Eye (tissue), 1 donor: ENCODE measurements around the gene TBC1D24.
"Not testable (repeated sequence)": the region's sequence is repeated elsewhere in the genome, so short reads cannot be mapped to it uniquely, and the experiment has no call there.

Source experiments
- DNase-seq: peaks from one replicate; pipeline ENCODE4 v3.0.0-alpha.2; 2015

The TBC1D24 gene

DNA sequence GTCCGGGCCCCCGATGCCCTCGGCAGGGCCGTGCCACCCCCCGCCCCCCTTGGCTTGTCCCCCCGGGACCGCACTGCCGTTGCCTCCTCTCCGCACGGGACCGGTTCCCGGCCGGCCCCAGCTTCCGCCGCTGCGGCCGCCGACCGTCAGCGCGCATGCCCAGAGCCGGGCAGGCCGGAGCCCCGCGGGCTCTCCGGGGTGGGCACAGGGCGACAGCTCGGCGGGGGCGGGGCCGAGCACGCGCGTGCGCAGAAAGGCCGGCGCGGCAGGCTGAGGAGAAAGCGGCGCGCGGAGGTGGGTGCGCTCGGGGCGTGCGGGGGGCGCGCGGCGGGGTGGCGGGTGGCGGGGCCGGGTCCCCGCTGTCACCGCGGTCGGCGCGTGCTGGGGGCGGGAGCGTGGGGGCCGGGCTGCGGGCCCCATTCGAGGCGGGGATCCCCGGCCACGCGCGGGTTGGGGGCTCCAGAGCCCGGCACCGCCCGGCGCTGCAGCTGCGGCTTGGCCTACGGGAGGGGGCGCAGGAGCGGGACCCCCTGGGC lies at the start of gene TBC1D24:
TSS of gene TBC1D24 (plus strand) at position 251 of the 536 bp plus-strand sequence. CDS start 21,022 bp downstream, outside the sequence.
- DNase-seq = peak; percentile 94

DNA sequence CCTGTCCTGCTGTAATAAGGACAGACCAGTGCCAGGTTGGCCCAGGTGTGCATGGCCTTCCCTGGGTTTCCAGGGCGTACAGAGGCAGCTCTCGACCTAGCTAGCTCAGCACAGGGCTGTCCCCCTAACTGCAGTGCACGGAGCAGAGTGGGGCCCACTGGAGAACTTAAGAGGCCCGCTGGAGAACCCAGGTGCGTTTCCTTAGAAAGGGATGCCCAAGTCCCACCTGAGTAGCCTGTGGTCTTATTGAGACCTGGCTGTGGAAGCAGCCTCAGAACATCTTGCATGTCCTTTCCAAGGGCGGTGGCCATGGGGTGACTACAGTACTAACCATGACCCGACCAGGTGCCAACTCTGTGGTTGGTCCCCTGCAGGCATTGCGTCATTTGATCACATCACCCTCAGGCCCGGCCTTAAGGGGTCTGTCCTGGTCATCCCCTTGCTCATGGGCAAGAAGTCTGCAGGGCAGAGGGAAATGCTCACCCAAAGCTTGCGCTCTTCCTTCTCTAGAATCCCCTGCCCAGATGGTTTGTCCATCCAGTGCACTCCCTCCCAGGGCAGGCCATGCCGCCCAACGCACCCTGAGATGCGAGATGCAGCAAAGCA lies 49.0 kb upstream of the TBC1D24 start:
- DNase-seq = no peak

DNA sequence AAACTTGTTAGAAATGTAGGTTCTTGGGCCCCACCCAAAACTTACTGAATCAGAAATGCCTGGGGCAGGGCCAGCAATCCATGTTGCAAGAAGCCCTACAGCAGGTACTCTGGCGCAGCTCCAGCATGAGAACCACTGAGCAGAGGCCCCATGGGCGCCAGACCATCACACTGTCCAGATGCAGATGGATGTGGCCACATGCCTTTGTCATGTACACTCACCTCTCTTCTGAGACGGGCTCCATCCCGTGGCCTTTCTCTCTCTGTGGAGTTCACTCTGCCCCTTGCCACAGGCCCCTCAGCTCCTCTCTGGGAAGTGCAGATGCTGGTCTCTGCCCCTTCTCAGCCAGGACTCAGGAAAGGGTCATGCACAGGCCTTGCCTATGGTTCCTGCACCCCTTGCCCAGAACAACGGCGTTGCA lies 48.0 kb upstream of the TBC1D24 start:
- DNase-seq = no peak

DNA sequence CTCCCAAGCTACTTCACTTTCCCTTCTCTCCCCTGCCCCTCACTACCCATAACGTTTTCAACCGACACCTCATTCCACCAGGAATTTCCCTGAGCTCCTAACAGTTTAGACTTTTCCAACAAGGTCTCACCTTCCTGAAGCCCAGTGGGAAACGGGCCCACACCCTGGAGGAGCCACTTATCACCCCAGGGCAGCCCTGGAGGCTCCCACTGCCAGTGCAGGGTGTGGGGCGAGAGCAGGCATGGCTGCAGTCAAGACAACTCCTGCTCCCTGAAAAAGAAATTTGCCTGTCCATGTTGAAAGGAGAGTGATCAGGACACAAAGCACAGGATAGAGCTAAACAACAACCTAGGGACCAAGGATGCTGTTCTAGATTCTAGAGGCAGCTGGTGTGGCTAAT lies 47.4 kb upstream of the TBC1D24 start:
- DNase-seq = no peak

DNA sequence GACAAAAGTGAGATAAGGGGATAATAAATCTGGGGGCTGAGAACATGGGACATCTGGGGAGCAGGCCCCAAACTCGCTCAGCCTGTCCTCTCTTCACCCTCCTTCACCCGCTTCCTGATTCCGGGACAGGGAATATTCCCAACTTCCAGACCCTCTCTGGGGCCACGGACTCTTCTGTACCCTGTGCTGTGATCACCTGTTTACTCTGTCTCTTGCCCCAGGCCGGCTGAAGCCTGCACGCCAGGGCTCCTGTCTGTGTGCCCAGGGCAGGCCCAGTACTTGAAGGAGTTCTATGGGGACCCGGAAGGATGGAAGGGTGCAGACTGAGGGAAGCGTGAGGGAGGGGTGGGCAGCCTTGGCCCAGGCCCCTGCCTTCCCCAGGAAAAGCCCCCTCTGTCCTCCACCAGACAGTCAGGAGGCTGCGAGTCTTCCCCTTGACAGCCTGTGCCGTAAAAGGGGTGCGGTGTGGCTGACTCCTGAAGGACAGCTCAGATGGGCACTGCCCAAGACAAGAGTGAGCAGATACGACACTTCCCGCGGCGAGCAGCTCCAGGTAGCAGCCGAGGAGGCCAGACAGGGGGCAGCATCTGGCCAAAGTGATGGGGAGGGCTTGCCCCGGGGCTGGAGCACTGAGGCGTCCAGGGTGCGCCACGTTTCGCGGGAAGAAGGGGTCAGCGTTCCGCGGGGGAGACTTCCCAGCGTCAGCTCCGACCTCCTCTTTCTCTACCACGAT lies 46.7 kb upstream of the TBC1D24 start:
- DNase-seq = no peak

DNA sequence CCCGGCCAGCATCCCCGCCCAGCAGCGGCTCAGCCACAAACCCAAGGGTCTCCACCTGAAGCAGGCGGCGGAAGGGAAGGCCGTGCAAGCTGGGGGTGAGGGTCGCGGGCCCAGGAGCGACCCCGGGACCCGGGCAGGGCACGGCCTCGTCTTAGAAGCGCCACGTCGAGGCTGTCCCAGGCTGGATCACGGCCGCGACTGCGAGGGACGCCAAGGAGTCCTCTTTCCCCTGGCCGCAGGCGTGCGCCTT lies 46.2 kb upstream of the TBC1D24 start:
- DNase-seq = no peak

DNA sequence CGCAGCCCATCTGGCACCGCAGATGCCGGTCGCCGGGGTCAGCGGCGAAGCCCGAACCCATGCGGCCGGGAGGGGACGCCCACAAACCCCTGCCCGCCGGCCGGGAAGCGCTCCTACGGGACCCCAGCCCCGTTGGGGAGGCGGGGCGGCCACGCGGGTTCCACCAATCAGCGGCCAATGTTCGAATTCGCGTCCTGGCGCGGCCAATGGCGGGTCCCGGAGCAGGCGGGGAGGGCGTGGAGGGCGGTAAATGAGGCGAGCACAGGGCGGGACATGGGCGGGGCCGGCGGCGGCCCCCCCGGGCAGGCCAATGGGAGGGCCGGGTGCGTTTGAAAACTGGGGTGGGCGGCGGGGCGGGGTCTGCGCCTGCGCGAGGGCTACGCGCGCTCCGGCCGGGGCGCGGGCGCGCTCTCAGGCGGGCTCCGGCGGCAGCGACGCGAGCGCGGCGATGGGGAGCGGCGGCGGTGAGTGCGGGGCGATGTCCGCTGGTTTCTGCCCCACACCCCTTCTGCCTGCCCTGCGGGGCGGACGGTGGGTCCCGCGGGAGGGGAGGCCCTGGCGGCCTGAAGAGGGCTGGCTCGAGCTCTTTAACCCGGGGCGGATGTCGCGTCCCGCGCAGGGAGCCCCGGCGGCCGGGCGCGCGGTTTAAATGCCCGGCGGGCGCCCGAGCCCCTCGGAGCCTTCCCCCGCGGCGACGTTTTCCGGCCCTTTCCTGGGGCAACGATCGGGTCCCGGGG lies 45.7 kb upstream of the TBC1D24 start, which contains the start of gene CCNF:
TSS of gene CCNF (plus strand) at position 414 of the 737 bp plus-strand sequence. CDS start at position 449, 35 bp downstream.
- peak; percentile 98 for DNase-seq

DNA sequence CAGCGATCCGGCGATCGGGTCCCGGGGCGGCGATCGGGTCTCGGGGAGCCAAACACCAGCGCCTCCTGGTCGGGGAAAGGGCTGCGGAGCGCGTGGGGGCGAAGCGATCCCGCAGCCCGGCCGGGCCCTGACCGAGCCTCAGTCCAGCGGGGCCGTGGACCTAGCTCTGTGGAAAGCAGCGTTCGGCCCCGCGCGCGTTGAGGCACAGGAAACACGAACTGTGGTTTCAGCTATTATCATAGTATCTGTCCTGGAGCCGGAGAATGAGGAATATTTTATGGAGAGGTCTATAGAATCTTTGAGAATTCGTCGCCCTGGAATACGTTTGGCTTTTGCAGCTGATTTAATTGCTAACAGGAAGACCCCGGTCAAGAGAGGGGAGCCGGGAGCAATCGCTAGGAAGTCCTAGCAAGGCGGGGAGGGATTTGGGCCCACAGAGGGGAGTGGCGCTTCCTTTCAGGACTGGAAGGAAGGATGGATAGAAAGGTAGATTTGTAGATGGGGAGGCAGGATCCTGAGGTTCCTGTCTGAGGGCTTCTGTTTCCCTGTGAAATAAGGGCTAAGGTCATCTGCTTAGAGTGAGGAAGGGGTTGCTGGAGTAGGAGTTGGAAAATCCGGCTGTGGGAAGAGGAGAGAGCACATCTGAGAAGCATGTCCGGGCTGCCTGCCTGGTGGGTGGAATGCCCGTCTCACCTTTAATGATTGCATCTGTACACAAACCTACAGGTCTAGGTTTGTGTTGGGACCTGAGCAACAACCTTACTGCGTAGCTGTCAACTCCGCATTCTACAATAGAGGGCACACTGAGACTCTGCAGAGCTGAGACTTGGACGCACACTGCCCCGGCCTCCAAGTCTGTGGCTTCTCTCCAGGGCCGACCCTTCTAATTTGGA lies 44.9 kb upstream of the TBC1D24 start:
- peak; percentile 53 for DNase-seq

DNA sequence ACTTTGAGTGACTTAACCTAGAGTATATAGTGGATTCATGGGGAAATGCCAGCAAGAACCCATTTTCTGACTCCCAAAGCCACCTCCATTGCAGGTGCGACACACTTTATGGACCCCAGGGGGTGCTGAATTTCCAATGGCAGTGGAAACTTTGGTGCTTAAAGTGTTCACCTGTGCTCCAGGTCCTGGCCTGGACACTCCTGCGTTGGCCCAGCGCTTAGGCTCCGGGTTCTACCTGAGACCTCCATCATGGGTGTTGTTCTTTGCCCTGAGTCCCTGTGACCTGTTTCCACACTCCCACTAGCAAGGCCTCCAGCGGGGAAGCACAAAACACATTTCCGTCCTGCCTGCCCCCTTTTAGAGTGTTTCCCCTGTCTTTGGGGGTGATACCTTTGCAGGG lies 42.6 kb upstream of the TBC1D24 start:
- no peak for DNase-seq

DNA sequence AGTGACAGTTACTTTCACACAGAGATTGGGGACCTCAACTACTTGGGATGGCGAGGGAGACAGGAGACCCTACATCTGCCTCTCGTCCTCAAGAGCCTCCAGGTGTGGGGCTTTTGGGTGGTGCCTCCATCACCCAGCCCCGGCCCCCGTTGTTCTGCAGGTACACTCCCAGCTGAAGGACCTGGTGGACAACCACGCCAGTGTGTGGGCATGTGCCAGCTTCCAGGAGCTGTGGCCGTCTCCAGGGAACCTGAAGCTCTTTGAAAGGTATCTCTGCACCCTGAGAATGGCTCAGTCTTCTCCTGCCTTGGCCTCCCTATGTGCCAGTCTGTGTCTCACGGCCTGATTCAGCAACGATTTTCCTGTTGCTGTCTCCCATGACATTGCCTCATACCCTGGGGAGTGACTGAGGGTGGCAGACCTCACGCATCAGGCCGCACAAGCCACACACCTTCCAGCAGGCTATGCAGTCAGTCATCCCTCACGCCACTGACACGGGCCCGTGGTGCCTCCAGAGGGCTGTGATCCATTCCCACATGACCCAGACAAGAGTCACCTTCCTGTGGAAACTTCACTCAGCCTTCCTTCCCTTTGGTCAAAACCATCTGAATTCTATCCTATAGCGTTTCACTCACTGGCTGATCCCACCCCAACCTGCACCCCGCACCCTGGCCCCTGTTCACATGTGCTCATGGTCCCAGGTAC lies 42.0 kb upstream of the TBC1D24 start:
- no peak for DNase-seq

DNA sequence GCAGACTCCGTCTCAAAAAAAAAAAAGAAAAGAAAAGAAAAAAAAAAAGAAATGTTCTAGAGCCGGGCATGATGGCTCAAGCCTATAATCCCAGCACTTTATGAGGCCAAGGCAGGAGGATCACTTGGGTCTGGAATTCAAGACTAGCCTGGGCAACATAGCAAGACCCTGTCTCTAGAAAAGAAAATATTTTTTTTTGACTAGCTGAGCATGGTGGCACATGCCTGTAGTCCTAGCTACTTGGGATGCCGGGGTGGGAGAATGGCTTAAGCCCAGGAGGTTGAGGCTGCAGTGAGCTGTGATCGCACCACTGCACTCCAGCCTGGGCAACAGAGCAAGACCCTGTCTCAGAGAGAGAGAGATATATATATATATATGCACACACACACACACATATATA lies 39.7 kb upstream of the TBC1D24 start:
- not testable (repeated sequence) for DNase-seq

DNA sequence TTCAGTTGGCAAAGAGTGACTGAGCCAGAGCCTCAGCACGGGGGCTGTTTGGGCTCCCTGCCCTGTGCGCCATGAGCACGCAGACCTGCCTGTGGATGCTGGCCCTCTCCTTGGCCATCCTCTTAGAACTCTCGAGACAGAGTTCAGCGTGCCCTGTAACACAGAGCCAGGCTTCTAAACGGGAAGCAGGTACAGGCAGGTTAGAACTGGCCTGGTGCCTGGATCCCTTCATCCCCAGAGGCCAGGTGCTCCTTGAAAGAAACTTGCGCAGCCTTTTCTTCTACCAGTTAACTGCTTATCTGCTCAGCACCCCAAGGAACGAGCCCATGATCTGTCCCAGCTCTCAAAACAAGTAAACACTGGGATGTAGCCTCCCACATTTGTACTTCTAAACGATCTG lies 38.8 kb upstream of the TBC1D24 start:
- DNase-seq = no peak

DNA sequence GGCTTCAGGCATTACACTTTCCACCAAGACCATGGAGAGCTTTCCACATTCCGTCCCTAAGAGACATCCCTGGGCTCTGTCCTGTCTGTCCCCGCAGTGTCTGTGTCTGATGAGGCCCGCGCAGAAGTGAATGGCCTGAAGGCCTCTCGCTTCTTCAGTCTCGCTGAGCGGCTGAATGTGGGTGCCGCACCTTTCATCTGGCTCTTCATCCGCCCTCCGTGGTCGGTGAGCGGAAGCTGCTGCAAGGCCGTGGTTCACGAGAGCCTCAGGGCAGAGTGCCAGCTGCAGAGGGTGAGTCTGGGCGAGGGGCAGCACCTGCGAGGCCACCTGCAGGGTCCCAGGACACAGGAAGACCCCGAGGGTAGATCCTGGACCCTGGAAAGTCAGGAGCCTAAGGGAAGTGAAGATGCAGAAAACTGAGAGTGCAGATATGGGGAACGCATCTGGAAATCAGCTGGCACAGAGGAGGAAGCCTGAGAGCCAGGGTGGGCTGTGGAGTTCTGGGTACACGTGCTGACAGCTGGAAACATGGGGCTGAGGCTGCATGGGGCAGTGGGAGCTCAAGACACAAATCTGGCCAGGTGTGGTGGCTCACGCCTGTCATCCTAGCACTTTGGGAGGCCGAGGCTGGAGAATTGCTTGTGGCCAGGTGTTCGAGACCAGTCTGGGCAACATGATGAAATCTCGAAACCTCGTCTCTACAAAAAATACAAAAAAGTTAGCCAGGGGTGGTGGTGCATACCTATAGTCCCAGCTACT lies 37.7 kb upstream of the TBC1D24 start:
- DNase-seq = no peak

DNA sequence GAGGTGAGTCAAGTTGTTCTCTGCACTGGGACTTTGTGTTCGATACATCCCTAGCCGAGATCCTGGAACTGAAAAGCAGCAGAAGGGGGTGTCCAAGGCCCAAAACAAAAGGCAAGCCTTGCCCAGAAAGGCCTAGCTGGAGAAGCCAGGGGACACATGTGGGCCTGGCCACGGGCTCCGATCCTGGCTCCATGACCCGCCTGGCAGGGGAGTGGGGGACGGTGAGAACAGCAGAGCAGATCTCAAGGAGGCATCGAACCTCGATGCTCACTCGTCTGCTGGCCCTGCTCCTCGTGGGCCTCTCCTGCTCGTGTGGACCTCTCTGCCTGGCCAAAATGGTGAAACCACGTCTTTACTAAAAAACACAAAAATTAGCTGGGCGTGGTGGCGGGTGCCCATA lies 36.8 kb upstream of the TBC1D24 start:
- DNase-seq = no peak

DNA sequence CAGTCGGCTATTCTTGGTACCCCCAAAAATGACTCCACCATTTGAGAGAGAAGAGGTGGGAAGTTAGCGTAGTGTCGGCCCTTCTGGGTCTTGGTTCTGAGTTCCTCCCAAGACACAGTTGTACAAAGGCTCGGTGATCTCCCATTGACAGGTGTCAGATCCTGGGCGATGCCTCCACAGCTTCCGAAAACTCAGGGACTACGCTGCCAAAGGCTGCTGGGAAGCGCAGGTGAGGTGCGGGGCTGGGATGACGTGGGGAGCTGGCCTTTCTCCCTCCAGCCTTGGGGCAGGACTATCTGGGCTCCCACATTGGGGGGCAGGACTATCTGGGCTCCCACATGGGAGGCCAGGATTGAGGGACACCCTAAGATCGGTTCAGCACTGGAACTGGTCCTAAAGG lies 35.3 kb upstream of the TBC1D24 start:
- no peak for DNase-seq

DNA sequence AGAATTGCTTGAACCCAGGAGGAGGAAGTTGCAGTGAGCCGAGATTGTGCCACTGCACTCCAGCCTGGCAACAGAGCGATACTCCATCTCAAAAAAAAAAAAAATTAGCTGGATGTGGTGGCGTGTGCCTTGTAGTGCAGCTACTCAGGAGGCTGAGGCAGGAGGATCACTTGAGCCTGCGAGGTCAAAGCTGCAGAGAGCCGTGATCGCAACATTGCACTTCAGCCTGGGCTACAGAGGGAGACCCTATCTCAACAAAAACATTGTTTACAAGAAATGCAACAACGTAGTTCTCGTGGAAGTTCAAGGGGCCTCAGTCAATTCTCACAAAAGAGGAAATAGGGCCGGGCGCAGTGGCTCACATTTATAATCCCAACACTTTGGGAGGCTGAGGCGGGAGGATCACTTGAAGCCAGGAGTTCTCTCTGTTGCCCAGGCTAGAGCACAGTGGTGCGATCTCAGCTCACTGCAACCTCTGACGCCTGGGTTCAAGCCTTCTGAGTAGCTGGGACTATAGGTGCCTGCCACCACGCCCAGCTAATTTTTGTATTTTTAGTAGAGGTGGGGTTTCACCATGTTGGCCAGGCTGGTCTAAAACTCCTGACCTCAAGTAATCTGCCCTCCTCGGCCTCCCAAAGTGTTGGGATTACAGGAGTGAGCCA lies 33.7 kb upstream of the TBC1D24 start:
- not testable (repeated sequence) for DNase-seq

DNA sequence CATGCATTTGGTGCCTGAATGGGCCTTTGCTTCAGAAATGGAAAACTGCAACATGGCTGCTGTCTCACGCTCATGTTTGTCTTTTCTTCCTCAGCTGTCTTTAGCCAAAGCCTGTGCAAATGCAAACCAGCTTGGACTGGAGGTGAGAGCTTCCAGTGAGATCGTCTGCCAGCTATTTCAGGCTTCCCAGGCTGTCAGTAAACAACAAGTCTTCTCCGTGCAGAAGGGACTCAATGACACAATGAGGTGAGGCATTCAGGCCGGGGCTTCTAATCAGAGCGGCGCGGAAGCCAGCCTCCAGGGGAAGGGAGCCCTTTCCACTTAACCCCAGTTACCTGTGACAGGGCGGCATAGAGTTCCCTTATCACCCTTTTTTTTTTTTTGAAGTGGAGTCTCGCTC lies 31.4 kb upstream of the TBC1D24 start:
- no peak for DNase-seq

DNA sequence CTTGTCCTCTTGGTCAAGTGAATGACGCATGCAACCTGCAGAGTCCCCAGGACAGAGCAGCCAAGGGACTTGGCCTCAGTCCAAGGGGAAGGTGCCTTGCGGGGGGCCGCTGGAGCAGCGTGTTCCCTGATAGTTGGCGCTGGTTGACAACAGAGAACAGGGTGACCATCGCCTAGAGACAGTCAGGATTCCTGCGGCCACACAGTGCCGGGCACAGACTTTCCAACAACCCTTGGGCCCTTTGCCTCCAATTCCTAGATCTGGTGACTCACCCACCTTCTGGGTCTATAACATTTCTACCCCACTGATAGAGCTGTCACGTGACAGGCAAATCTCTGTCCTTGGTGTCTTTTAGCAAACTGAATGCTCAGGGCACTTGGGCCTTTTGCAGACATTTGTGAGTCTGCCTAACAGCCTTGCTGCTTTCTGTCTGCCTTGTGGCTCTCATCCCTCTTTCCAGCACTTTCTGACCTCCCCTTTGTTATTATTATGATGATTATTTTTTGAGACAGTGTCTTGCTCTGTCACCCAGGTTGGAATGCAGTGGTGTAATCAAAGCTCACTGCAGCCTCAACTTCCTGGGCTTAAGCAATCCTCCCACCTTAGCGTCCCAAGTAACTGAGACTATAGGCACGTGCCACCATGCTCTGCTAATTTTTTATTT lies 26.9 kb upstream of the TBC1D24 start:
- no peak for DNase-seq

DNA sequence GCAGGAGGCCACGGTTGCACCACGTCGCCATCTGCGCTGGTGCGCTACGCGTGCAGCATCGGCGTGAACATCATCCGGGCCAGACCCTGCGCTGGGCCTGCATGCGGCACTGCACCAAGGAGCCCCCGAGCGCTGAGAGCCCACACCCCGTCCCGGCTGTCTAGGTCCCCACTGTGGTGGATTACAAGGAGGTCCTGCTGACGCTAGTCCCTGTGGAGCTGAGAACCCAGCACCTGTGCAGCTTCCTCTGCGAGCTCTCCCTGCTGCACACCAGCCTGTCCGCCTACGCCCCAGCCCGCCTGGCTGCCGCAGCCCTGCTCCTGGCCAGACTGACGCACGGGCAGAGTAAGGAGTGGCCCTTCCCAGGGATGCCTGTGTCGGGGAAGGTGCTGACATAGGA lies 25.8 kb upstream of the TBC1D24 start:
- DNase-seq = no peak

DNA sequence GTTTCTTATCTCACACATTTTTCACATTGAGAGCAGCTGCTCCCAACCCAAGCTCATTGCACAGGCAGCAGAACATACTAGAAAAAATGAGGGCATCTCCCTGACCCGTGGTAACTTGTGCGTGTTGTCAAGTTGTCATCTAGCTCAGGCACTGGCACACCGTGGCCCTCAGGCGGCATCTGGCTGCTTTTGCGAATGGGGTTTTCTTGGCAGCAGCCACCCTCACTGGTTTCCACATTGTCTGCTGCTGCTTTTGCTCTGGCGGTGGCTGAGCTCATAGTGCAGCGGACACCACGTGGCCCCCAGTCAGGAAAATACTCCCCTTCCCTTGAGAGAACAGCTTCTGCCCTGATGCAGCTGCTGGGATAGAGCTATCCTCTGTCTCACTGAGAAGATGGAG lies 24.4 kb upstream of the TBC1D24 start:
- DNase-seq = no peak
